ENCODE measurements around the gene KLF2. TPM values are rescaled to one million over a fixed set of nuclear protein-coding genes. Genes with fewer than 3 reads are reported as not detected.
A peak's percentile ranks its signal among the peaks of the same experiment; 100 is the strongest.

KLF2 gene
- total and polyA plus RNA-seq, 7 experiments from 2014 or later, result 119 to 630 (median 445) TPM

DNA sequence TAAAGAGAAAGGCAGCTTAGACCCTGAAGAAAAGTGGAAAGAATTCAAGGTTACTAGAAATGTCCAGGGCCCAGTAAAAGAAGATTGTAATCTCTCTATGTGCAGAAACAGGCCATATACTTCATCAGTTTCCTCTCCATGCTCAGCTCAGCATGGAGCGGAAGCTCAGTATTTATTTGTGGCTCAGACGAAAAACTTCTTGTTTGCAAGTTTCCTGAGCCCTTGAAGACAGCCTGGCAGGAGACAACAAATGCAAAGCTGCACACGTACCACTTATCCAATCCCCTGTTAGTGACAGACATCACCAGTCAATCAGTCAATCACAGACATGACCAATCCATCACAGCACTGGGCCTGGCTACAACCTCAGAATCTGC, 8.1 kb upstream of the KLF2 start:
- peaks cover 6 to 30% (median 24%) of the 10 kb centered on the region in 7 donors for H3K4me1 Mint-ChIP-seq
- intact Hi-C loops (cut with micrococcal nuclease), result no loop called here
- Histone ChIP-seq H3K36me3 (ENCODE audit: control insufficient read depth in 2 of 3, insufficient read depth in 3 of 3, low read length in 3 of 3) (no peaks in the 10 kb centered on the region), H3K4me1 (ENCODE audit: control insufficient read depth in 2 of 2, insufficient read depth in 2 of 2, low read length in 2 of 2) (peaks cover 0 to 7% of the 10 kb centered on the region in 2 donors), H3K27ac (ENCODE audit: low read depth, low read length) (no peak overlapping the region), H3K27me3 (ENCODE audit: control insufficient read depth in 2 of 2, insufficient read depth in 2 of 2, low read length in 2 of 2) (no peaks in the 10 kb centered on the region), H3K9me3 (ENCODE audit: control insufficient read depth in 2 of 3, low read length in 3 of 3) (no peaks in the 10 kb centered on the region), H3K4me3 (ENCODE audit: low read length) (no peak overlapping the region)
- CTCF ChIA-PET, result interaction anchor here (0.6 kb wide), 1 partner anchor 169 kb away, joined by 4 read pairs; no protein-coding TSS in a partner anchor
- ATAC-seq (peak; percentile 46), DNase-seq (no peak)
- peak overlapping the region in 5 of 9 donors; percentile 21 to 81 (median 43) for H3K27ac Mint-ChIP-seq
- peaks cover 0 to 58% (median 0%) of the 10 kb centered on the region in 5 donors for H3K27me3 Mint-ChIP-seq
- H3K9me3 Mint-ChIP-seq, result no peaks in the 10 kb centered on the region
- H3K4me3 Mint-ChIP-seq, result peak overlapping the region in 1 of 10 donors; percentile 42
- peaks cover 0 to 8% (median 3%) of the 10 kb centered on the region in 5 donors for H3K36me3 Mint-ChIP-seq
- POLR2A ChIA-PET, result interaction anchor here (0.7 to 2.7 kb wide), 5 partner anchors 8 to 1016 kb away, joined by 3 to 11 read pairs (median 3); partner anchors contain the start of gene KLF2

DNA sequence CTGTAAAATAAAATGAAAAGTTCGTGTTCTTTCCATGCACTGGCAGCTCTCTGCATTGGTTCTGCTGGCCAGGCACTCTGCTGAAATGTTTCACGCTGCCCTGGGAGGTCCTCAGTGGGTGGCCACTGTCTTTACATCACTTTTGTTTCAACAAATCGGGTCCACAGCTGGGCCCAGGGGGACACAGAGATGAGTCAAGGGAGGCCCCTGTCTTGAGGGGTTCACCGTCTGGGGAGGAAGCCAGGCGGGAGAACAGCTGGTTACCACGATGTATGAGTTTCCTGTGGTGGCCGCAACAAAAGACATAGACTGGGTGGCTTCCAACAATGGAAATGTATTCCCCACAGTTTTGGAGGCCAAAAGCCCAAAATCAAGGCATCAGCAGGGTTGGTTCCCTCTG, 5.1 kb upstream of the KLF2 start:
- POLR2A ChIA-PET, result interaction anchor here (0.8 to 33.0 kb wide), 5 partner anchors 9 to 134 kb away, joined by 3 to 4370 read pairs (median 5); partner anchors contain the start of gene FAM32A
- intact Hi-C loops (cut with micrococcal nuclease), result no loop called here

DNA sequence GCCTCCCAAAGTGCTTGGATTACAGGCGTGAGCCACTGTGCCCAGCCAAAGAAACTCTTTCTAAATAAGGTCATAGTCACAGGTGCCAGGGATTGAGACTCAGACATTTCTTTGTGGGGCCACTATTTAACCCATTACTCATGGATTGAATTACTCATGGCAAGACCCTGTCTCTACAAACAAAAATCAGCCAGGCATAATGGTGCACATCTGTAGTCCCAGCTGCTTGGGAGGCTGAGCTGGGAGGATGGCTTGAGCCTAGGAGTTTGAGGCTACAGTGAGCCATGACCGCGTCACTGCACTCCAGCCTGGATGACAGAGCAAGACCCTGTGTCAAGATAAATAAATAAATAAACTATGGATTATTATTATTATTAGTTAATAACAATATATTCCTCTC, 3.6 kb upstream of the KLF2 start:
- Mint-ChIP-seq H3K4me3 (peak overlapping the region in 1 of 10 donors; percentile 69), H3K36me3 (peaks cover 3 to 11% (median 4%) of the 10 kb centered on the region in 5 donors), H3K4me1 (peaks cover 21 to 50% (median 45%) of the 10 kb centered on the region in 7 donors), H3K9me3 (peaks cover 0 to 7% (median 0%) of the 10 kb centered on the region in 11 donors), H3K27me3 (peaks cover 0 to 69% (median 0%) of the 10 kb centered on the region in 5 donors), H3K27ac (peak overlapping the region in 3 of 9 donors; percentile 39 to 73 (median 55))
- Histone ChIP-seq H3K4me3 (ENCODE audit: low read length) (no peak overlapping the region), H3K9me3 (ENCODE audit: control insufficient read depth in 2 of 3, low read length in 3 of 3) (no peaks in the 10 kb centered on the region), H3K4me1 (ENCODE audit: control insufficient read depth in 2 of 2, insufficient read depth in 2 of 2, low read length in 2 of 2) (peaks cover 9 to 24% of the 10 kb centered on the region in 2 donors), H3K27ac (ENCODE audit: low read depth, low read length) (no peak overlapping the region), H3K27me3 (ENCODE audit: control insufficient read depth in 2 of 2, insufficient read depth in 2 of 2, low read length in 2 of 2) (no peaks in the 10 kb centered on the region), H3K36me3 (ENCODE audit: control insufficient read depth in 2 of 3, insufficient read depth in 3 of 3, low read length in 3 of 3) (peaks cover 3 to 8% (median 4%) of the 10 kb centered on the region in 3 experiments)
- ChIA-PET POLR2A (interaction anchor here (0.6 to 33.0 kb wide), 3 partner anchors 46 to 127 kb away, joined by 3 to 4370 read pairs (median 3); no protein-coding TSS in a partner anchor), CTCF (no interaction called here)
- intact Hi-C loops (cut with micrococcal nuclease), result loop anchor here (5.0 to 10.0 kb wide), 3 partner anchors 54 to 1796 kb away; partner anchors contain the start of gene TECR (in 1 of the 2)
- DNase-seq, result no peak
- ATAC-seq, result no peak

More for the DNA sequence above, 5.1 kb upstream of the KLF2 start:
- Histone ChIP-seq H3K36me3 (ENCODE audit: control insufficient read depth in 2 of 3, insufficient read depth in 3 of 3, low read length in 3 of 3) (no peaks in the 10 kb centered on the region), H3K9me3 (ENCODE audit: control insufficient read depth in 2 of 3, low read length in 3 of 3) (no peaks in the 10 kb centered on the region), H3K4me1 (ENCODE audit: control insufficient read depth in 2 of 2, insufficient read depth in 2 of 2, low read length in 2 of 2) (peaks cover 9 to 24% of the 10 kb centered on the region in 2 donors), H3K27ac (ENCODE audit: low read depth, low read length) (no peak overlapping the region), H3K4me3 (ENCODE audit: low read length) (no peak overlapping the region), H3K27me3 (ENCODE audit: control insufficient read depth in 2 of 2, insufficient read depth in 2 of 2, low read length in 2 of 2) (no peaks in the 10 kb centered on the region)
- ATAC-seq, result no peak
- Mint-ChIP-seq H3K9me3 (no peaks in the 10 kb centered on the region), H3K4me3 (peak overlapping the region in 5 of 10 donors; percentile 11 to 60 (median 36)), H3K27ac (peak overlapping the region in 5 of 9 donors; percentile 35 to 87 (median 70)), H3K4me1 (peaks cover 21 to 55% (median 49%) of the 10 kb centered on the region in 7 donors), H3K36me3 (peaks cover 0 to 8% (median 3%) of the 10 kb centered on the region in 5 donors), H3K27me3 (peaks cover 0 to 71% (median 0%) of the 10 kb centered on the region in 5 donors)
- DNase-seq, result peak in 5 of 9 donors; percentile 35 to 56 (median 43)
- CTCF ChIA-PET, result interaction anchor here (0.7 to 1.0 kb wide), 2 partner anchors 9 to 20 kb away, joined by 5 to 6 read pairs; no protein-coding TSS in a partner anchor

DNA sequence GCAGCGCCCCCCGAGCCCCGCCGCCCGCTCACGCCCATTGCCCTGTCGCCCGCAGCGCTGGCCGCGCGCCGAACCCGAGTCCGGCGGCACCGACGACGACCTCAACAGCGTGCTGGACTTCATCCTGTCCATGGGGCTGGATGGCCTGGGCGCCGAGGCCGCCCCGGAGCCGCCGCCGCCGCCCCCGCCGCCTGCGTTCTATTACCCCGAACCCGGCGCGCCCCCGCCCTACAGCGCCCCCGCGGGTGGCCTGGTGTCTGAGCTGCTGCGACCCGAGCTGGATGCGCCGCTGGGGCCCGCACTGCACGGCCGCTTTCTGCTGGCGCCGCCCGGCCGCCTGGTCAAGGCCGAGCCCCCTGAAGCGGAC, 518 bp downstream of the KLF2 start:
- peaks cover 0 to 44% (median 0%) of the 10 kb centered on the region in 11 donors for H3K9me3 Mint-ChIP-seq
- intact Hi-C loops (cut with micrococcal nuclease), result loop anchor here (2.0 to 10.0 kb wide), 4 partner anchors 78 to 1800 kb away; partner anchors contain the start of genes AP1M1 (in 1 of the 2) and TECR (in 1 of the 2)
- no peak for ATAC-seq
- peak in 5 of 9 donors; percentile 39 to 61 (median 58) for DNase-seq
- Histone ChIP-seq H3K9me3 (ENCODE audit: control insufficient read depth in 2 of 3, low read length in 3 of 3) (no peaks in the 10 kb centered on the region), H3K4me1 (ENCODE audit: control insufficient read depth in 2 of 2, insufficient read depth in 2 of 2, low read length in 2 of 2) (peaks cover 29 to 32% of the 10 kb centered on the region in 2 donors), H3K36me3 (ENCODE audit: control insufficient read depth in 2 of 3, insufficient read depth in 3 of 3, low read length in 3 of 3) (peaks cover 30 to 38% (median 36%) of the 10 kb centered on the region in 3 experiments), H3K4me3 (ENCODE audit: low read length) (peak overlapping the region; percentile 59), H3K27ac (ENCODE audit: low read depth, low read length) (peak overlapping the region; percentile 98), H3K27me3 (ENCODE audit: control insufficient read depth in 2 of 2, insufficient read depth in 2 of 2, low read length in 2 of 2) (no peaks in the 10 kb centered on the region)
- ChIA-PET POLR2A (interaction anchor here (0.5 to 33.0 kb wide), 31 partner anchors 10 to 839 kb away, joined by 3 to 4370 read pairs (median 8); partner anchors contain the start of genes AP1M1 and FAM32A), CTCF (interaction anchor here (1.0 to 1.2 kb wide), 2 partner anchors 46 to 58 kb away, joined by 7 to 12 read pairs; no protein-coding TSS in a partner anchor)
- H3K4me1 Mint-ChIP-seq, result peaks cover 30 to 57% (median 51%) of the 10 kb centered on the region in 7 donors
- H3K36me3 Mint-ChIP-seq, result peaks cover 13 to 43% (median 42%) of the 10 kb centered on the region in 5 donors
- H3K27me3 Mint-ChIP-seq, result peaks cover 0 to 67% (median 0%) of the 10 kb centered on the region in 5 donors
- peak overlapping the region in 7 of 9 donors; percentile 67 to 95 (median 83) for H3K27ac Mint-ChIP-seq
- peak overlapping the region; percentile 43 to 87 (median 74) for H3K4me3 Mint-ChIP-seq

DNA sequence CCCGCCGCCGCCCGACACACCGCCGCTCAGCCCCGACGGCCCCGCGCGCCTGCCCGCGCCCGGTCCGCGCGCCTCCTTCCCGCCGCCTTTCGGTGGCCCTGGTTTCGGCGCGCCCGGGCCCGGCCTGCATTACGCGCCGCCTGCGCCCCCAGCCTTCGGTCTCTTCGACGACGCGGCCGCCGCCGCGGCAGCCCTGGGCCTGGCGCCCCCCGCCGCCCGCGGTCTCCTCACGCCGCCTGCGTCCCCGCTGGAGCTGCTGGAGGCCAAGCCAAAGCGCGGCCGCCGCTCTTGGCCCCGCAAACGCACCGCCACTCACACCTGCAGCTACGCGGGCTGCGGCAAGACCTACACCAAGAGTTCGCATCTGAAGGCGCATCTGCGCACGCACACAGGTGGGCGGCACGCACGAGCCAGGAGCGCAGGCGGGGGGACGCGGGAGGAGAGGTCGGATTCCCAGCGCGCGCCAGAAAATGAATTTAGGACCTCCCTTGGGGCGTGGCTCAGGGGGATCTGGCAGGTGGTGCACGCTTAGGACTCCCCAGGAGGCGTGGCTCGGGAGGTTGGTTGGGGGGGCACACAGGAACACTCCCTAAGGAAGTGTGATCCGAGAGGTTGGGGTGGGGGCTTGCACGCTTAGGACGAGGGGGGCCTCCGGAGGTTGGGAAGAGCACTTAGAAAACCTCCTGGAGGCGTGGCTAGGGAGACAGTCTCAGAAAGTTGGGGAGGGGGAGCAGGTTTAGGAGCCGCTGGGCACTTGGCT, 1.2 kb downstream of the KLF2 start:
- peaks cover 32 to 60% (median 51%) of the 10 kb centered on the region in 7 donors for H3K4me1 Mint-ChIP-seq
- peak overlapping the region; percentile 89 to 99 (median 97) for H3K4me3 Mint-ChIP-seq
- Histone ChIP-seq H3K4me1 (ENCODE audit: control insufficient read depth in 2 of 2, insufficient read depth in 2 of 2, low read length in 2 of 2) (peaks cover 35 to 37% of the 10 kb centered on the region in 2 donors), H3K36me3 (ENCODE audit: control insufficient read depth in 2 of 3, insufficient read depth in 3 of 3, low read length in 3 of 3) (peaks cover 30 to 38% (median 36%) of the 10 kb centered on the region in 3 experiments), H3K9me3 (ENCODE audit: control insufficient read depth in 2 of 3, low read length in 3 of 3) (no peaks in the 10 kb centered on the region), H3K27ac (ENCODE audit: low read depth, low read length) (peak overlapping the region; percentile 98), H3K4me3 (ENCODE audit: low read length) (peak overlapping the region; percentile 86), H3K27me3 (ENCODE audit: control insufficient read depth in 2 of 2, insufficient read depth in 2 of 2, low read length in 2 of 2) (no peaks in the 10 kb centered on the region)
- H3K9me3 Mint-ChIP-seq, result peaks cover 0 to 44% (median 0%) of the 10 kb centered on the region in 11 donors
- peak; percentile 52 to 84 (median 76) for DNase-seq
- intact Hi-C loops (cut with micrococcal nuclease), result loop anchor here (2.0 to 10.0 kb wide), 4 partner anchors 79 to 1801 kb away; partner anchors contain the start of genes AP1M1 (in 1 of the 2) and TECR (in 1 of the 2)
- H3K27ac Mint-ChIP-seq, result peak overlapping the region; percentile 96 to 100 (median 98)
- H3K36me3 Mint-ChIP-seq, result peaks cover 13 to 45% (median 43%) of the 10 kb centered on the region in 5 donors
- ChIA-PET CTCF (no interaction called here), POLR2A (interaction anchor here (0.8 to 33.0 kb wide), 15 partner anchors 10 to 141 kb away, joined by 3 to 4370 read pairs (median 11); partner anchors contain the start of gene FAM32A)
- peaks cover 0 to 60% (median 0%) of the 10 kb centered on the region in 5 donors for H3K27me3 Mint-ChIP-seq
- ATAC-seq, result no peak

Measured in naive thymus-derived CD4-positive, alpha-beta T cell (primary cell).